Measurements from ENCODE around the gene TTBK2. TPM values are rescaled to one million over a fixed set of nuclear protein-coding genes. Genes with fewer than 3 reads are reported as not detected.

The TTBK2 gene
- total and polyA plus RNA-seq, 2 donors (not counting 3 experiments of a cell fraction or from before 2014, with no cell fraction given), result 4.4 to 17.1 TPM

DNA sequence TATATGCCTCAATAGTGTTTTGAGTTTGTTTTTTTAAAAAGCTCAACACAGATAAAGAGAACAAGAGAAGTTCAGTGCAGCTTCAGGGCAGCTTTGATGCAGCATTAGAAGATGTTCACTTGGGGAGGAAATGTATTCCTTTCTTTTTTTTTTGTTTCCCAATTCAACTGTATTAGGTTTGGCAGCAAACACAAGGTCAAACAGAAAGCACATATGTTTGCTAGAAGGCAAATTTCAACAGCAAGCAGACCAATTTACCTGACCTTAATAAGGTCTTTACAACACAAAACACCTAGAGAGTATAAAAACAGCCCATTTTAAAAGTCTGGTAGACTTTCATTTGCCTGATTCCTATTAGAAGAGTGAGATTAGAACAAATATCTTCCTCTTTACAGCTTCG, 176.4 kb downstream of the TTBK2 start:
- Histone ChIP-seq H3K9ac (replicated peaks; ENCODE audit: extremely low read depth, insufficient read depth, low read length) (no peak overlapping the region), H4K20me1 (replicated peaks; ENCODE audit: control insufficient read depth, extremely low read depth, insufficient read depth, low read length) (no peaks in the 10 kb centered on the region), H3K9me1 (replicated peaks; ENCODE audit: control insufficient read depth, extremely low read depth, insufficient read depth, low read length) (no peaks in the 10 kb centered on the region), H3K4me2 (ENCODE audit: insufficient read depth, low read length) (no peak overlapping the region), H3K27ac (ENCODE audit: insufficient read depth, low read depth, low read length) (no peak overlapping the region), H3K9me3 (replicated peaks; ENCODE audit: control insufficient read depth, insufficient read depth, low read length) (no peaks in the 10 kb centered on the region), H3K36me3 (ENCODE audit: control insufficient read depth in 2 of 2, extremely low read depth in 1 of 2, insufficient read depth in 2 of 2, low read length in 2 of 2) (peaks cover 4% of the 10 kb centered on the region in 2 experiments), H3K4me3 (replicated peaks in 1 of 3; ENCODE audit: insufficient read depth in 1 of 3, low read depth in 1 of 3, low read length in 3 of 3) (no peak overlapping the region), H3K79me2 (ENCODE audit: control insufficient read depth, insufficient read depth, low read length) (no peaks in the 10 kb centered on the region), H2AFZ (ENCODE audit: low read depth, low read length) (no peak overlapping the region), H3K4me1 (ENCODE audit: control insufficient read depth, extremely low read depth, insufficient read depth, low read length) (no peaks in the 10 kb centered on the region), H3K27me3 (ENCODE audit: control insufficient read depth in 2 of 2, insufficient read depth in 2 of 2, low read length in 2 of 2) (no peaks in the 10 kb centered on the region)
- BruUV-seq (replicated peaks), result no TSS peak
- TF ChIP-seq FOS (IDR thresholded peaks at IDR 0.05; ENCODE audit: borderline replicate concordance, insufficient read depth, low read length), result no peak
- TF ChIP-seq JUN (IDR thresholded peaks at IDR 0.05; ENCODE audit: borderline replicate concordance, insufficient read depth, insufficient read length, low read depth), result no peak
- TF ChIP-seq EZH2 (IDR thresholded peaks at IDR 0.05; ENCODE audit: borderline replicate concordance, low read depth, low read length, severe bottlenecking), result no peak
- TF ChIP-seq, protein P1, sequence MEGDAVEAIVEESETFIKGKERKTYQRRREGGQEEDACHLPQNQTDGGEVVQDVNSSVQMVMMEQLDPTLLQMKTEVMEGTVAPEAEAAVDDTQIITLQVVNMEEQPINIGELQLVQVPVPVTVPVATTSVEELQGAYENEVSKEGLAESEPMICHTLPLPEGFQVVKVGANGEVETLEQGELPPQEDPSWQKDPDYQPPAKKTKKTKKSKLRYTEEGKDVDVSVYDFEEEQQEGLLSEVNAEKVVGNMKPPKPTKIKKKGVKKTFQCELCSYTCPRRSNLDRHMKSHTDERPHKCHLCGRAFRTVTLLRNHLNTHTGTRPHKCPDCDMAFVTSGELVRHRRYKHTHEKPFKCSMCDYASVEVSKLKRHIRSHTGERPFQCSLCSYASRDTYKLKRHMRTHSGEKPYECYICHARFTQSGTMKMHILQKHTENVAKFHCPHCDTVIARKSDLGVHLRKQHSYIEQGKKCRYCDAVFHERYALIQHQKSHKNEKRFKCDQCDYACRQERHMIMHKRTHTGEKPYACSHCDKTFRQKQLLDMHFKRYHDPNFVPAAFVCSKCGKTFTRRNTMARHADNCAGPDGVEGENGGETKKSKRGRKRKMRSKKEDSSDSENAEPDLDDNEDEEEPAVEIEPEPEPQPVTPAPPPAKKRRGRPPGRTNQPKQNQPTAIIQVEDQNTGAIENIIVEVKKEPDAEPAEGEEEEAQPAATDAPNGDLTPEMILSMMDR (IDR thresholded peaks at IDR 0.05; ENCODE audit: extremely low read depth in 1 of 2, insufficient read depth in 1 of 2, low read depth in 1 of 2, low read length in 2 of 2), result no peak
- no peak for TF ChIP-seq POLR2A (IDR thresholded peaks at IDR 0.05; ENCODE audit: low read depth, low read length)
- no peak for TF ChIP-seq MYC (IDR thresholded peaks at IDR 0.05; ENCODE audit: low read depth, low read length)
- TF ChIP-seq POLR2AphosphoS5 (IDR thresholded peaks at IDR 0.05; ENCODE audit: insufficient read depth, low read depth, low read length), result no peak
- TF ChIP-seq, protein P2, sequence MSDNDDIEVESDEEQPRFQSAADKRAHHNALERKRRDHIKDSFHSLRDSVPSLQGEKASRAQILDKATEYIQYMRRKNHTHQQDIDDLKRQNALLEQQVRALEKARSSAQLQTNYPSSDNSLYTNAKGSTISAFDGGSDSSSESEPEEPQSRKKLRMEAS (IDR thresholded peaks at IDR 0.05; ENCODE audit: insufficient read depth, insufficient read length), result no peak
- TF ChIP-seq GATA2 (IDR thresholded peaks at IDR 0.05; ENCODE audit: insufficient read depth, insufficient read length, low read depth, low read length), result no peak
- dilution Hi-C loops (cut with MboI; ENCODE audit: extremely low pct_ligation_motif_present, low sequenced_read_pairs) (no loop called here), intact Hi-C loops (cut with micrococcal nuclease) (no loop called here)
- no peak for FAIRE-seq
- CTCF ChIA-PET, result interaction anchor here (1.5 kb wide), 1 partner anchor 182 kb away, joined by 4 read pairs; no protein-coding TSS in a partner anchor
- POLR2A ChIA-PET, result interaction anchor here (0.7 kb wide), 1 partner anchor 267 kb away, joined by 3 read pairs; no protein-coding TSS in a partner anchor
- DNase-seq (ENCODE audit: low read depth, low spot score), result no peak
